ENCODE results near the gene LRRC2. TPM values are rescaled to one million over a fixed set of nuclear protein-coding genes. Genes with fewer than 3 reads are reported as not detected.
"Not testable (repeated sequence)": the region's sequence is repeated elsewhere in the genome, so short reads cannot be mapped to it uniquely, and the experiment has no call there.

The LRRC2 gene
- total and polyA plus RNA-seq, 8 donors, result 0.46 to 2.2 (median 1.0) TPM

DNA sequence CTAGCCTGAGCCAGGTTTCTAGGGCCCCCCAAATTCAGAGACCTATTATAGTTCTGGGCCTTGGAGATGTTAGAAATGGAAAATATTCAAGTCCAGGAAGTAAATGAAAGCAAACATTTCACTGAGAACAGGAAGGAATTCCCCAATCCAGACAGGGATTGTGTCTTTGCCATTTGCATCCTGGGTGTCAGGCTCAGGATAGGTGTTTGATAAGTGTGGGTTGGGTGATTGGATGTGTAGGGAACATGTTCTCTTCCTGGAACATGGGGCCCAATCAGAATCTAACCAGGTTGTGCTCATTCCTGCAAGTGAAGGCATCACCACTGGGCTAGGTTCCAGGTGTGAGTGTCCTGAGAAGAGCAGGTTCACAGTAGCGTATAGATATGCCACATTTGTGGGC lies 14.6 kb upstream of the LRRC2 start:
- no peak overlapping the region for H3K27ac ChIP-seq

DNA sequence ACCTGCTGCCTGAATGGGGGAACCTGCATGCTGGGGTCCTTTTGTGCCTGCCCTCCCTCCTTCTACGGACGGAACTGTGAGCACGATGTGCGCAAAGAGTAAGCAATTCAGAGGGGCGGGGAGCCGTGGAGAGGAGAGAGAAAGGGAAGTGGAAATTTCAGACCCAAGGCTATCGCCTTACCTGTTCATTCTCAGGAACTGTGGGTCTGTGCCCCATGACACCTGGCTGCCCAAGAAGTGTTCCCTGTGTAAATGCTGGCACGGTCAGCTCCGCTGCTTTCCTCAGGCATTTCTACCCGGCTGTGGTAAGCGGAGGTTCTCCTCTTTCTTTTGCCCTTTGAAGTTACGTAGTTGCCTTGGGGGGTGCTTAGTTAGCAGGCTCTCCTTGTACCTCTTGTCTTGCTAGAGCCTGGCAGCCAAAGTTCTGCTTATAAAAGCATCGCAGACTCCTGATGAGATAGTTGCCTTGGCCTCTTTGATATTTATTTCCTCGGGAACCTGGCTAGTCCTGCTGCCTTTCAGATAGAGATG lies 13.7 kb upstream of the LRRC2 start:
- 83 to 86% methylated on average over 14 of the region's 14 CpGs for whole genome bisulfite sequencing, 2 donors
- Histone ChIP-seq H3K4me3 (no peak overlapping the region), H3K9me3 (no peaks in the 10 kb centered on the region), H3K36me3 (no peaks in the 10 kb centered on the region), H3K4me1 (peaks cover 0 to 7% (median 5%) of the 10 kb centered on the region in 3 donors), H3K27ac (no peak overlapping the region), H3K27me3 (no peaks in the 10 kb centered on the region)
- FAIRE-seq (no peak), ATAC-seq (no peak), DNase-seq (no peak)
- intact Hi-C loops (cut with DNase I), result no loop called here
- TF ChIP-seq, protein P1, sequence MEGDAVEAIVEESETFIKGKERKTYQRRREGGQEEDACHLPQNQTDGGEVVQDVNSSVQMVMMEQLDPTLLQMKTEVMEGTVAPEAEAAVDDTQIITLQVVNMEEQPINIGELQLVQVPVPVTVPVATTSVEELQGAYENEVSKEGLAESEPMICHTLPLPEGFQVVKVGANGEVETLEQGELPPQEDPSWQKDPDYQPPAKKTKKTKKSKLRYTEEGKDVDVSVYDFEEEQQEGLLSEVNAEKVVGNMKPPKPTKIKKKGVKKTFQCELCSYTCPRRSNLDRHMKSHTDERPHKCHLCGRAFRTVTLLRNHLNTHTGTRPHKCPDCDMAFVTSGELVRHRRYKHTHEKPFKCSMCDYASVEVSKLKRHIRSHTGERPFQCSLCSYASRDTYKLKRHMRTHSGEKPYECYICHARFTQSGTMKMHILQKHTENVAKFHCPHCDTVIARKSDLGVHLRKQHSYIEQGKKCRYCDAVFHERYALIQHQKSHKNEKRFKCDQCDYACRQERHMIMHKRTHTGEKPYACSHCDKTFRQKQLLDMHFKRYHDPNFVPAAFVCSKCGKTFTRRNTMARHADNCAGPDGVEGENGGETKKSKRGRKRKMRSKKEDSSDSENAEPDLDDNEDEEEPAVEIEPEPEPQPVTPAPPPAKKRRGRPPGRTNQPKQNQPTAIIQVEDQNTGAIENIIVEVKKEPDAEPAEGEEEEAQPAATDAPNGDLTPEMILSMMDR (IDR thresholded peaks at IDR 0.05), result no peak

More for the DNA sequence above, 14.6 kb upstream of the LRRC2 start:
- no peak for DNase-seq
- H3K36me3 ChIP-seq, result no peaks in the 10 kb centered on the region
- WGBS, 2 donors, result 95 to 100% methylated on average over 1 of the region's 1 CpG
- no peak for ATAC-seq
- peaks cover 0 to 12% (median 7%) of the 10 kb centered on the region in 3 donors for H3K4me1 ChIP-seq
- no peak overlapping the region for H3K4me3 ChIP-seq
- H3K27me3 ChIP-seq, result no peaks in the 10 kb centered on the region
- no peaks in the 10 kb centered on the region for H3K9me3 ChIP-seq
- TF ChIP-seq, protein P1 (IDR thresholded peaks at IDR 0.05), result no peak
- no peak for FAIRE-seq
- intact Hi-C loops (cut with DNase I), result no loop called here

DNA sequence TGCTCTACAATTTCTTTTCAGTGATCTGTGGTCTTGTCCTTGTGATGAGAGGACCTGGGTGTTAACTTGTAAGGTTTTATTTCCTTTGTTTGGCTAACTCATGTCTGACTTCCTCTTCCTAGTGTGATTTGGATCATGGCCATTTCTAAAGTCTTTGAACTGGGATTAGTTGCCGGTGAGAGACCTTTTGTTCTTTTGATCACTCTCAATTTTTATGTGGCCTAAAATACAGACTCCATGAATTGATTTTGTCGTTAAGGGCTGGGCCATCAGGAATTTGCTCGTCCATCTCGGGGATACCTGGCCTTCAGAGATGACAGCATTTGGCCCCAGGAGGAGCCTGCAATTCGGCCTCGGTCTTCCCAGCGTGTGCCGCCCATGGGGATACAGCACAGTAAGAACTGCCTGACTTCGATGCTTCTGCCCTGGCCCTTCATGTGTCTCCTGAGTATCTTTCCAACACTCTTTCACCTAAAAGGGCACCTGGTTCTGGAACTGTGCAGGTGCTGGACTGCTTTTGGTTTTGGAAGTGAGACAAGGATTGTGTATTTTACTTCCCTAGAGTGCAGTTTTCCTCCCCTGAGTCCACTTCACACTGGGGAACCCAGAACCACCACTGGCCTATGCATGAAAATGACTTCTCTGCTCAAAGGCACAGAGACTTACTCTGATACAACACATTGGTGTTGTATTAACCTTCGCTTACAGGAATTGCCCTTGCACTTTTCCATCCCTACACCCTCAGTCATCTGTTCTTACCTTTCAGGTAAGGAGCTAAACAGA lies 13.1 kb upstream of the LRRC2 start:
- WGBS, 2 donors, result 76 to 78% methylated on average over 10 of the region's 10 CpGs
- FAIRE-seq (no peak), DNase-seq (no peak), ATAC-seq (peak in 3 of 4 donors; percentile 36 to 59 (median 52))
- intact Hi-C loops (cut with DNase I), result no loop called here
- no peaks in the 10 kb centered on the region for H3K9me3 ChIP-seq
- peak overlapping the region in 1 of 4 donors; percentile 7 for H3K27ac ChIP-seq
- H3K4me3 ChIP-seq, result no peak overlapping the region
- no peaks in the 10 kb centered on the region for H3K36me3 ChIP-seq
- no peaks in the 10 kb centered on the region for H3K27me3 ChIP-seq
- H3K4me1 ChIP-seq, result peaks cover 6 to 12% (median 11%) of the 10 kb centered on the region in 3 donors
- TF ChIP-seq, protein P1 (IDR thresholded peaks at IDR 0.05), result no peak

DNA sequence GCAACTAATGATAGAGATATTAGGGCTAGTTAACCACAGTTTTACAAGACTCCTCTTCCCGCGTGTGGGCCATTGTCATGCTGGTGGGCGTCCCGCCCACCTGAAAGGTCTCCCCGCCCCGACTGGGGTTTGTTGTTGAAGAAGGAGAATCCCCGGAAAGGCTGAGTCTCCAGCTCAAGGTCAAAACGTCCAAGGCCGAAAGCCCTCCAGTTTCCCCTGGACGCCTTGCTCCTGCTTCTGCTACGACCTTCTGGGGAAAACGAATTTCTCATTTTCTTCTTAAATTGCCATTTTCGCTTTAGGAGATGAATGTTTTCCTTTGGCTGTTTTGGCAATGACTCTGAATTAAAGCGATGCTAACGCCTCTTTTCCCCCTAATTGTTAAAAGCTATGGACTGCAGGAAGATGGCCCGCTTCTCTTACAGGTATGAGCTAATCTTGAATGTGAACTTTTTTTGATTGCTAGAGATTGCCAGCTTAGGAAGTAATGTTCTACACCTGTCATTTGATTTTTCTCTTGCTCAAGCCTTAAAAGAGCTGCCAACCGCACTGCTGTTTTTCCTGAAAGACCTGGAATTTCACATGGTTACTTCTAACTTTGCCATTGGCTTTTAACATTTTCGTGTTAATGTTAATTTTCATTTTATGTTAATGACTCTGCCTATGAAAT lies 11.6 kb upstream of the LRRC2 start:
- peaks cover 8 to 12% (median 10%) of the 10 kb centered on the region in 3 donors for H3K4me1 ChIP-seq
- H3K27me3 ChIP-seq; H3K9me3 ChIP-seq; intact Hi-C loops (cut with DNase I); FAIRE-seq; H3K27ac ChIP-seq; H3K4me3 ChIP-seq; H3K36me3 ChIP-seq; ATAC-seq; DNase-seq: not testable (repeated sequence)
- WGBS, 2 donors, result 77 to 91% methylated on average over 15 to 16 of the region's 18 CpGs

DNA sequence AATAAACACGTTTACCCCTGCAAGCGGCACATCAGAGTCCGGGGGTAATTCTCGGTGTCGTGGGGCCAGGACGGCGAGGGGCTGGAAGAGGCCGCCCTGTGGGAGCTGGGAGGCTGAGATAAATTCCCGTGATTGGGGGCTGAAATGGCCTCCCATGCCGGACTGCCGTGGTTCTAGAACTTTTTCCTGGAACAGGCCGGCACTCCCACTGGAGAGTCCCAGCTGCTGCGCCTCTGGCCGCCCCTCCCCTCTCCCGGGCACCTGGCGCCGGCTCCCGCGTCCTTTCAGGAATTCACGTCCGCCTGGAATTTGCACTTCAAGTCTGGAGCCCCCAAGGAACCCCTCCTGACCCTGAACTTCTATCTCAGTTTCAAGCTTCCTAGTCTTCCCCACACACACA lies 10.8 kb upstream of the LRRC2 start:
- DNase-seq, result no peak
- WGBS, 2 donors, result 66 to 76% methylated on average over 20 to 21 of the region's 21 CpGs
- H3K9me3 ChIP-seq, result no peaks in the 10 kb centered on the region
- H3K27me3 ChIP-seq, result no peaks in the 10 kb centered on the region
- H3K4me1 ChIP-seq, result peaks cover 8 to 12% (median 10%) of the 10 kb centered on the region in 3 donors
- FAIRE-seq, result no peak
- TF ChIP-seq, protein P1 (IDR thresholded peaks at IDR 0.05), result no peak
- ATAC-seq, result peak in 1 of 4 donors; percentile 23
- intact Hi-C loops (cut with DNase I), result no loop called here
- no peaks in the 10 kb centered on the region for H3K36me3 ChIP-seq
- no peak overlapping the region for H3K4me3 ChIP-seq
- no peak overlapping the region for H3K27ac ChIP-seq
